GM19467 (cell line): ENCODE results near the gene JADE3.

ENCODE experiments used
- ATAC-seq: cut with Tn5 transposase; IDR thresholded peaks from one replicate; pipeline ENCODE4 v1.9.1; 2021; ENCODE audit warnings: mild to moderate bottlenecking, moderate library complexity; ENCODE audit not compliant: unreplicated experiment

Gene JADE3

DNA sequence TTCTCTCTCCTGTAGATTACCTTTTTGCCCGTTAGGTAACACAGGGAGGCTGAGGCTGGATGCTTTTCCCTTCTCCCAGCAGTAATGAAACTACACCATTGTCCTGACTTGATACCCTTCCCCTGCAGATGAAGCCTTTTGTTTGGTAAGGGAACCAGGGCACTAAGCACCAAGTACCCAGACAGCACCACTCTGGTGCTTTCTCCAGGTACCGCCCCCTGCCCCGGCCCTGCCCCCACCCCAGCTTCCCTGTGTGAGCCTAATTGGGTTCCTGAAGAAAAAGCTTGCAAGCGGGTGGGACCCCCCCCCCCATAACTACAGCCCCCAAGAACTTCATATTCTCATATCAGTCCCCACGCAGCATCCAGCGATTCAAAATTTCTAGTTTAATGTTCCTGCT is 79.8 kb downstream of the JADE3 start:
- ATAC-seq, result no peak

DNA sequence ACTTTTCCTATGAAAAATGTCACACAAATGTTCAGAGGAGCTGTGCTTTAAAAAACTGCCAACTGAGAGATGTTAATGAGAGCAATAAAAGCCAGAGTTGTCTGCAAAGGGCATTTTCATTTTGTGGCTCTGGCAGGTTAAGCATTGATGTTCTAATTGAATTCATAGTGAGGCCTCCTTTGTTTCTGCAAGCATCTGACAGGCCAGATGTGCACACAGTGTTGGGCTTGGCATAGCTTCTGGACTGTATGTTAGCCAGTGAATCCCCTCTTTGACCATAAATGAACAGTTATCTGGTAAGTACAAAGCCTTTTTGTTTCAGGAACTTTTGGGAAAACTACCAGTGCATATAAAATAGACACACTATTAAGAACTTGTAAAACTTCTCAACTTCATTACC is 81.9 kb downstream of the JADE3 start:
- ATAC-seq, result no peak

DNA sequence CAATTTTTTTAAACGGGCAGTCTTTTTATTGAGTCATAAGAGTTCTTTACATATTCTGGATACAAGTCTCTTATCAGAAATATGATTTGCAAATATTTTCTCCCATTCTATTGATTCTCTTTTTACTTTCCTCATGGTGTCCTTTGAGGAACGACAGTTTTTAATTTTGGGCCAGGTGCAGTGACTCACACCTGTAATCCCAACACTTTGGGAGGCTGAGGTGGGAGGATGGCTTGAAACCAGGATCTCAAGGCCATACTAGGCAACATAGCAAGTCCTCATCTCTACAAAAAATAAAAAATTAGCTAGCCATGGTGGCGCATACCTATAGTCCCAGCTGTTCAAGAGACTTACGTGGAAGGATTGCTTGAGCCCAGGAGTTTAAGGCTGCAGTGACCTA is 99.9 kb downstream of the JADE3 start:
- no peak for ATAC-seq

DNA sequence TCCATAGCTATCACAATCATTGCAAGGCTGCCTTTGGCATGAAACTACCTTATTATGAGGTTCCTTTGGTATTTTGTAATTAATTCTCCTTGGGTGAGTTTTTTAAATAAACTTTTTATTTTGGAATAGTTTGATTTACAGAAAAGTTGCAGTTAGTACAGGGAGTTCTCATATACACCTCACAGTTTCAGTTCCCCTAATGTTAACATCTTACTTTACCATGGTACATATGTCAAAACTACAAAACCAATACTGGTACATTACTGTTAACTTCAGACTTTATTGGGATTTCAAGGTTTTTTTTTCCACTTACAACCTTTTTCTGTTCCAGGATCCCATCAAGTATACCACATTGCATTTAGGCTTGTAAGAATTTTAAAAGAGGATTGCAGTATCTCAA is 114.0 kb downstream of the JADE3 start:
- no peak for ATAC-seq

DNA sequence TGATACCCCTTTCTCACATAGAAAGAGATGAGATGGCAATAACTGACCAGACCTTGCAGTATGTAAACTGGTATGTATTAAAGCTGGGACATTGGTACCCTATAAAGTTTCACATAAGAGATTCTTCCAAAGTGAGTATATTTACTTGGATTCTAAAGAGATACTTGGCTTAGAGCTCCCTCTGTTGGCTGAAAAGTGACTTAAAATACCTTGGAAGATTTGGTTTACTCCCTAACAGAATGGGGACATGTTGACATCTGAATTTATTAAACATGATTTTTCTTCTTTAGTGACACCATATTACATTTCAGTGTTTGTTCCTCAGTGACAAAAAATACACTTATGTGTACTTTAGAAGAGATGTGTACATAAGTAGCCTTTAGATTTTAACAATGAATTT is 118.1 kb downstream of the JADE3 start:
- ATAC-seq, result no peak

DNA sequence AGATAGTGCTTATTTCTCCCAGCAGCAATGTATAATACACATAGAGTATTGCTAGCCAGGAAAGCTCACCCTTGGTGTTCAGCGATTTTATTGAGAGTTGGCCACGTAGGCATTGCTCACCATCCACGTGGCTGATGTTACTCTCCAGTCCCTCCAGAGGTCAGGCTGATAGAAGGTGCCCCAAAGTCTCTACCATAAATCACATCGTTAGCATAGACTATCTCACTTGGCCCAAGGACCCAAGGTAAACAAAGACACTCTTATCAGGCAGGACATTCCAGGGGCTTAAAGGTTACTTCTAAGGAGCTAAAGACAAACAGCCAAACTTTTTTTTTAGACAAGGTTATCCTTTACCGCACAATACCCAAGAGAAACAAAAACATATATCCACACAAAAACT is 135.8 kb downstream of the JADE3 start:
- no peak for ATAC-seq

DNA sequence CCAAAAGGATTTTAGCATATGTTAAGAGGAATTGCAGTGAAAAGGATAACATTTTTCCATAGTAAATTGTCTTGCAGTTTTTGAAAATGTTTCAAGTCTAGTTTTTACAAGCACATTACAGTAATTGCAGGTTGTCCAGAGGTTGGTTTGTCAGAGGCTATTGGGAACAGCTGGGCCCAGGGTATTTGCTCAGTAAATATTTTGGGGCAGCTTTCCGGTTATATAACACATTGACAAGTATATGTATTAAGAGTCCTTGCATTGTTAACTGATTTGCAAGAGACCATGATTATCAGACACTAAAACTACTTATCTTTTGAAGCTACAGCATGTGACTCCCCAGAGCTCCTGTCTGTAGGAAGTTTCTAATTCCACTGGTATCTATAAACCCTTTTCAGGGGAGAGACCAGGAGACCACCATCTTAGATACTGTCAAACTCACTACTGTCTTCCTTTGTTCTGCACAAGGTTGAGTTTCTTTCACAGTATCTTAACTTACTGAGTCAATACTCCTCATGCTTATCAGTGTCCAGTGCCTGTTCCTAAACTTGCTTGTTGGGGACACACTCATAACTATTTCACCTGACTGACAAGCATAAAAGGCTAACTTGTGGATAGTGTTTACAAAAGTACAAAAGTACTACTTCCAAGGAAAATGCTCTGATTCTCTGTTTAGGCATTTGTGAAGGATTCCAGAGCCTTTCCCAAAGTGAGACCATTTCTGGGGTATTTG is 147.1 kb downstream of the JADE3 start:
- no peak for ATAC-seq

DNA sequence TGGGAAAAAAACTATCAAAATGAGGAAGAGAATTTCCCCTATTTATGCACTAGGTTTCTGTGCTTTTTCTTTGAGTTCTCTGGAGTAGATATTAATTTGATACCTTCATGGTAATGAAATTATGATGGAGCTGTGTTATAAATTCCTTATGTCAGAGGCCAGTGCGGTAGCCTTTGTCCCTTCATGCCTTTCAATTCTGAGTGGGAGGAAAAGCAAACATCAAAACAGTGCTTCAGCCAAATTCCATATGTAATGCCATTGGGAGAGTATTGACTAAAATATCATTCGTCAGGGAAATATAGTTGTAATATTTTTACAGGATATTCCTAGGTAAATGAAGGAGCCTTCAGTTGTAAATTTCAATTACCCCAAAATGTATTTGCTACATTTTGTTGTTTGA is 148.5 kb downstream of the JADE3 start:
- no peak for ATAC-seq

DNA sequence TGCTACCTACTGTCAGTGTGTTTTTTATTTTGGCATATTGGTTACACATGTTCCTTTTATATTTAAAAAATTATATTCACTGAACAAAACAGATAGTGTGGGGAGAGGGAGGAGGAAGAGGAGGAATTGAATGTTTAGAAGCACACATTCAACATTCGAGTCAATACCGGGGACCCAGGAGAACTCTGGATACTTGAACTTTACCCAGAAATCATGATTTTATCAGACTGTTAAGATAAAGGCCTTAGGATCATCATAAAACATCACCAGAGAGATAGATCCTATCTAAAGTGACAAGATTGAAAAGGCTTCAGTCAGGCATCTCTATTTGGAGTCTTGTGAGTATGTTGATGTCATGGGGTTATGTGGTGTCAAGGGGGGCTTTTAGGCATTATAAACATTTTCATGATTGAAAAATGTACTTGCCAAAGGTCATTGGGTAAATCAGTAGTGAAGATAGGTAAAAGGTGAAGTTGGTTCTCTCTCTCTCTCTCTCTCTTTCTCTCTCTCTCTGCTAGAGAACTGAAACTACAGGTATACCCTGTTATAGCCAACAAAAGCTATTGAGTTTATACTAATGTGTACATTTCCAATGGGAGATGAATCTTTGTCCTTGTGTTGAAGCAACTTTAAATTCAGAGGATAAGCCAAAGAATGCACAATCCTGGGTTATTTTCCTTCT is 149.2 kb downstream of the JADE3 start:
- ATAC-seq, result no peak

DNA sequence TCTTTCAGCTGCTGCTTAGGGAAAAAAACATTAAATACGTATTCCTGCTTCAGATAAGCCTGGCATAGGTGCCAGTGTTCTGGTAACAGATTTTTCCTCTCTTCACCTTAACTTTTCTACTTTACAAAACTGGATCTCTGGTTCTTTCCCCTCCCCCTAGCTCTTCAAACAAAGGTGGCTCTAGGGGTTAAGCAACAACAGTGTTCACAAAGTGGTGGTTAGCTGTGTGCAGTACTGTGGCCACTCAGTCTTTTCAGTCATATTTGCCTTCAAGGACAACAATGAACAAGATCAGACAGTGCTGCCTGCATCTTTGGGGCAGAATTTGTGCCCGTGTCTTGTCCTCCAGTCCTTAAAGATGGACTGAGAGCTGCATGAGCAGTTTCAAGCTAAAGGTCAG is 151.0 kb downstream of the JADE3 start:
- ATAC-seq, result no peak

DNA sequence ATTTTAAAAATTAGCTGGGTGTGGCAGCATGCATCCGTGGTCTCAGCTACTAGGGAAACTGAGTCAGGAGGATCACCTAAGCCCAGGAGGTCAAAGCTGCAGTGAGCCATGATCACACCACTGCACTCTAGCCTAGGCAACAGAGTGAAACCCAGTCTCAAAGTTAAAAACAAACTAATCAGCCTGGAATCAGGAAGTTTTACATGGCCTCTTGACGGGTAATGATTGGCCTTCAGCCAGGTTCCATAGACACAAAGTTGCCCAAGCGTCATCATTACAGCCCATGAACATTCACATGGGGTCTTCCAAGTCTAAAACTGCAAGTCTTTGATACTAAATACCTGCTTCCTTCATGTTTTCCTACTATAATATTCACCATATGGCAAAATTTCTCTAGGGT is 156.0 kb downstream of the JADE3 start:
- no peak for ATAC-seq

DNA sequence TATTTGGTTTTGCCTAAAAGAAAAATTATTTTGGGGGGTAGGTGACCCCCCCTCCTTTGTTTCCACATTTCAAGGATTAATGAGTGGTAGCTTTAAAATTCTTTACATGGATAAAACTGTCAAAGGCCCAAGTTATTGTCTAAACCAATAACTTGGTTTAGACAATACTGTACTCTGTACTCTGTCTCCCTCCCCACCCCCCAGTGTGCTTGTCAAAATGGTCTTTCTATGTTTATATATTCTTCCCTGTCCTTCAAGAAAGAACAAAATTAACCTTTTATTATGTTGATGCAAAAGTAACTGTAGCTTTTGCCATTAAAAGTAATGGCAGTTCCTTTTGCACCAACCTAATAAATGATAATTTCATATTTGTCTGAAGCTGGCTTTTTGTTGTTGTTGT is 156.5 kb downstream of the JADE3 start:
- ATAC-seq, result no peak

DNA sequence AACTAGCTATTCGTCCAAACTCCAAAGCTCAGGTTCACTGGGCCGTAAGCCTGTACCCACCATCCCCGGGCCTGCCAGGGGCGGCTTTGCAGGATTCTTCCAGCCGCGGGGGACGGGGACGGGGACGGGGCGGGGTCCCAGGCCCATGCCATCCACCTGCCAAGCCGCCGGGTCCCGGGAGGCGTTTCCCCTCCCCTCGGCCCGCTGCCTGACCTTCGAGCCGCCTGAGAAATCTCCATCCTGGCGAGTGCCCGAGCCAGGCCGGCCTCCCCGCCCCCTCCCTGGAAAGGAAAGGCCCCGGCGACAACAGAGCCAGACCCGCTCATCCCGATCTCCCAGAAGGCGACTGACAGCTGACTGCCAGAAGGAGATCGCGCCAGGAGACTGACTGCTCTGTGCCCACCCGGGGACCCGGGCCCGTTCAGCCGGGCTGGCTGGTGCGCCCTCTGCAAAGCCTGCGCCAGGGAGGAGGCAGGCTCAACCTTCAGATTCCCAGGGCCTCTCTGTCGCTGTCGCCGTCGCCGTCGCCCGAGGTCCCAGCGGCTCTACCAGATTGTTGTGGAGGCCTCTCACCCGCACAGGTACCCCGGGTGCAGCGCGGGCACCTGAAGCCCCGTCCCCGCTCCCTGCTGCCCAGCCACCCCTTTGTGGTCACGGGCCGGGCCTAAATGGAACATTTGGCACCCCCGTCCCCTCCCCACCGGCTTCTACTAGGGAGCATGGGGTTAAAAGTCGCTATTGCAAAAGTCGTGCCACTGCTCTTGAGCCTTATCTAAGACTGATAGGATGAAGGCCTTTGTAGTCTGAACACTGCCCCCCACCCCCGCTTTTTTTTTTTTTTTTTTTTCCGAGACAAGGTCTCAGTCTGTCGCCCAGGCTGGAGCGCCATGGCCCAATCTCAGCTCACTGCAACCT is 166.2 kb downstream of the JADE3 start, which contains the start of gene RGN:
Gene RGN, plus strand, starts transcription at position 315 of the 915 bp plus-strand sequence. CDS start 2,702 bp downstream, outside the sequence.
- no peak for ATAC-seq

DNA sequence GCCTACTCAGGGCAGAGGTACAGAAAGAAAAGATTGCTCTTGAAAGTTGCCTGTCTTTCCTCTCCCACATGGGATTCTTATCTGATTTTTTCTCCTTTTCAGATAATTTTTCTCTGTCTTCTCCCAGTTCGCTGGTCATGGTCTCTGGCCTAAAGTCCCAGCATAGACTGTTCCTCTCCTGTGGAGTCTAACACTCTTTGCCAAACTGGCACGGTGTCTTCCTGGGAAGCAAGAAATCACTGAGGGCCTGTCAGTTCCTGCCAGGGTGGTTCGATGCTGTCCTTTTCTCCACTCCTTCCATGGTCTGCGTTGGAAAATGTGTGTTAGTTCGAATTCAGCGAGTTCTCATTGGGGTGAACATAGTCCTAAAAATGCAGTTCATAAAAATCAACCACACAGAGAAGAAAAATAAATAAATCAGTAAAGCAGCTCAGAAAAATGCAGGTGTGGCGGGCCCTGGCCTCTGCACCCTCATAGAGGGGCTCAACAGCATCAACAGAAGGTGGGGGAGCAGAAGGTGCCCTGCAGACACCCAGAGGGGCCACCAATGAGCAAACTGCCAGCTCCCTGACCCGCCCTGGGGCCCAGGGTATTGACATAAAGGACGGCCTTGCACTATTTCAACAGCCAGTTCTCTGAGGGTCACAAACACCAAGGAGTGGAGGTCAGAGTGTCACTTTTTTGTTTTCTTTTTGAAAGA is 168.1 kb downstream of the JADE3 start:
- ATAC-seq, result no peak

DNA sequence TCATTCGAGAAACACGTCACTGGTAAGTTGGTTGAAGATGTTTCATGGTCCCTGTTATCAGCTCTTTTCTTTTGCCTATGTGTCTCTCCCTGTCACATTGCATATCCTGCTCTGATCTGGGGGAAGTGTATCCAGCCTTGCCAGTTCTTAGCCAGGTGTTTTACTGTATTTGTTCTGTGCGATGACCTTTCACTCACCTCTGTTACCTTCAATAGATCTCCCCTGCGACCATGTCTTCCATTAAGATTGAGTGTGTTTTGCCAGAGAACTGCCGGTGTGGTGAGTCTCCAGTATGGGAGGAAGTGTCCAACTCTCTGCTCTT is 168.7 kb downstream of the JADE3 start:
- no peak for ATAC-seq

DNA sequence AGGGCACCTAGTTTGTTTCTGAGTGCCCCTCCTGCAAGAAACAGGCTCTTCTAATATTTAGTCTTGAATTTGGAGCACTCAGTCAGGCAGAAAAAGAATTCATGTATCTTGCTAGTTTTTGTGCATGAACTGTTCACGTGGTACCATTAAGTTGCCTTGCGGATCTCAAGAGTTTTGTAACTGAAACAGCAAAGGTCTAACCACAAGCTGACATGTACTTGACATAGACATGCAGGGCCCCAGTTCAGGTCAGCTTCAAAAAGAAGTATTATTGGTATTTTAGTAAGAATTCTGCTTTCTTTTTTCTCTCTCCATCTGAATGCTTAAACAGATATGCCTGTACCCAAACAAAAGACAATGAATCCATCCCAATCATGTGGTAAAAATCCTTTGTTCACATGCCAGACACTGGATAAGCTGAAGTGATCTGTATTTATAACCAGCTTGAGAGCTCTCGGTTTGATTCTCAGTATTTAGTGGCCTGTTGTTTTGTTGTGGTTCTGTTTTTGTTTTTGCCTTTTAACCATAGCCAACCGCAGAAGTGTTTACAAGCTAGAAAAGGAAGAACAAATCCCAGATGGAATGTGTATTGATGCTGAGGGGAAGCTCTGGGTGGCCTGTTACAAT is 179.0 kb downstream of the JADE3 start:
- ATAC-seq, result no peak

DNA sequence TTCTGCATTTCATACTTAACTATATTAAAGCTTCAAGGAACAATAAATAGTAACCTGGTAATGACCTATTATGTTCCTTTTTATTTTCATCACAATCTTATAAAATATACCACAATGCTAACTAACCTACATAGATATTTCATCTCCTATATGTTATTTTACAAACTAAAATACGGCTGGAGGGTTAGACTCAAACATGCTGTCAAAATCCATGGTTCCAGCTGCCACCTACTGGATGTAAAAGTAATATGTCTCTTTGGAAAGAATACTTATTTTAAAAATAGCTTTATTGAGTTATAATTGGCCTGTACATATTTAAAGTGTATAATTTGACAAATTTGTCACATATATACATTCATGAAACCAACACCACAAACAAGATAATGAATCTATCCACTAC is 181.0 kb downstream of the JADE3 start:
- no peak for ATAC-seq

DNA sequence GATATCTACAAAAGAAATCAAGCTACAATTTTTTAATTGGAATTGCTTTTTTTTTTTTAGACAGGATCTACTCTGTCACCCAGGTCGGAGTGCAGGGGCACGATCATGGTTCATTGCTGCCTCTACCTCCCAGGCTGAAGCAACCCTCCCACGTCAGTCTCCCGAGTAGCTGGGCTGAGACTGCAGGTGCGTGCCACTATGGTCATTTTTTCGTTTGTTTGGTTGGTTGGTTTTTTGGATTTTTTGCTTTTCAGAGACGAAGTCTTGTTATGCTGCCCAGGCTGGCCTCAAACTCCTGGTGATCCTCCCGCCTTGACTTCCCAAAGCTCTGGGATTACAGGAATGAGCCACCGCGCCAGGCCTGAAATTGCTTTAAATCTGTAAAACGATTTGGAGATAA is 181.6 kb downstream of the JADE3 start:
- no peak for ATAC-seq

DNA sequence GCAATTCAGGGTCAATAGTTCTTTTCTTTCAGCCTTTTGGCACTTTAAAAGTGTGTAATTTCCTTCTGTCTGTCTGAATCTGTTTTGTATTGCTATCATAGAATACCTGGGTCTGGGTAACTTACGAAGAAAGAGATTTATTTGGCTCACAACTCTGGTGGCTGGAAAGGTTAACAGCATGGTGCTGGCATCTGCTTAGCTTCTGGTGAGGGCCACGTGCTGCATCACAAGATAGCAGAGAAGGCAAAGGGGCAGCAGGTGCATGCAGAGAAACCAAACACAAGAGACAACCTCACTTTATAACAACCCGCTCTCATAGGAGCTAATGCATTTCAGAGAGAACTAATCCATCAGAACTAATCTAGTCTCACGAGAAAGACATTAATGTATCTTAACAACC is 184.8 kb downstream of the JADE3 start:
- ATAC-seq, result no peak

DNA sequence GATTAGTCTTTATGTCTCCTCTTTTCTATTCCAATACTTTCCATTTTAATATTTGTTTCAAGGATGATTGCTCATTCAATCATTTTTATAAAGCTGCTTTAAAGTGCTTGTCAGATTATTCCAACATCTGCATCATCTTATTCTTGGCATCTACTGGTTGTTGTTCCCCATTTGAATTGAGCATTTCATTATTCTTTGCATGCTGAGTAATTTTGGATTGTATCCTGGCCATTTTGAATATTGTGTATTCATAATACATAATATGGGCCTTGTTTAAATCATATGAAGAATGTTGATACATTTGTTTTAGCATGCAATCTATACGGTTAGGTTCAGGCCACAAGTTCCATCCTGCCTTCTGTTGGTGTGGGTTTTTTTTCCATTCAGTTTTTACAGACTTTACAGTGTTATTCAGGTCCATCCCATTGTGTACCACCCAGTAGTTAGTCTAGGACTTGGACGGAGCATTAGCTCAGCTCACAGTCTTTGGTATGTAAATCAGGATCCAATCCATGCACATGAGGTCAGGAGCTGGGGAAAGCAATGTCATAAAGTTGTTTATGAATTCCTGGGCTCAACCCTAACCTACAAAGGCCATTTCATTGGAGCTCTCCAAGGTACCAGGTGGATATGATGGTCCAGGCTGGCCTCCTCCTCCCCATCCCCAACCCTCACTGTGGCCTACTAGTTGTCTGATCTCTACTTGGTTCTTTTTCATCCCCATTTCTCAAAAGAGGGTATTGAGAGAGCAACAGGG is 186.3 kb downstream of the JADE3 start:
- no peak for ATAC-seq
